ENCODE results near the gene SLC39A11. TPM values are rescaled to one million over a fixed set of nuclear protein-coding genes. Genes with fewer than 3 reads are reported as not detected.

SLC39A11 gene
- total RNA-seq, 1 experiment from 2014 or later, result 46.4 TPM

DNA sequence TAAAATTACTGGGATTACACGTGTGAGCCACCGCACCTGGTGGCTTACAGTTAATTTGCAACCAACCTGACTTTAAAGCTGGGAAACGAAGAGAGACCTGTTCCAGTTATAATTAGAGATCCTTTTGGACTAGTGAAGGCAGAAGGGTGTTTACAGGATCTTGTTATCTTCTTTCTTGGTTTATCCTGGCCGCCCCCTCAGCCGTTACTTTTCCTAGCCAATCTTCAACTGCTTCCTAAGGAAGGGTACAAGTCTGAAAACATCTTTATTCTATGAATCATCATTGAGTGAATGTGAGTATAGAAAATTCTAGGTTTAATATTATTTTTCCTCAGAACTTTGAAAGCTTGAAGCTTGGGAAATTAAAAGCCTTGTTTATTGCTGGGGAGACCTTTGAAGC is 286.5 kb downstream of the SLC39A11 start:
- Histone ChIP-seq H3K9me2 (ENCODE audit: insufficient read depth) (no peaks in the 10 kb centered on the region), H2AFZ (ENCODE audit: low read depth, low read length, poor library complexity, severe bottlenecking) (no peak overlapping the region), H4K20me1 (ENCODE audit: insufficient read depth) (no peaks in the 10 kb centered on the region), H3K27ac (ENCODE audit: low read depth, low read length) (no peak overlapping the region), H3K36me3 (ENCODE audit: control insufficient read depth in 1 of 2, insufficient read depth in 2 of 2, low read length in 2 of 2) (no peaks in the 10 kb centered on the region), H3K9ac (ENCODE audit: low read length) (no peak overlapping the region), H3K4me2 (ENCODE audit: low read length) (no peak overlapping the region), H3K79me2 (ENCODE audit: insufficient read depth, low read length) (no peaks in the 10 kb centered on the region), H3K4me1 (ENCODE audit: control insufficient read depth in 1 of 2, insufficient read depth in 2 of 2, low read length in 2 of 2) (no peaks in the 10 kb centered on the region), H3K9me3 (ENCODE audit: control insufficient read depth in 1 of 2, insufficient read depth in 1 of 2, low read depth in 1 of 2, low read length in 2 of 2) (peaks cover 0 to 3% of the 10 kb centered on the region in 2 experiments; a peak in 2 of 4 replicates), H3K27me3 (ENCODE audit: insufficient read depth, low read length) (no peaks in the 10 kb centered on the region), H3K4me3 (replicated peaks in 1 of 2; ENCODE audit: low read depth in 1 of 2, low read length in 2 of 2) (no peak overlapping the region)
- TF ChIP-seq FOSL1 (IDR thresholded peaks at IDR 0.05; ENCODE audit: low read depth) (no peak), CEBPB (IDR thresholded peaks at IDR 0.05; ENCODE audit: low read depth) (no peak), CTCF (IDR thresholded peaks at IDR 0.05 in 2 of 3, conservative IDR thresholded peaks at IDR 0.05 in 1 of 3; ENCODE audit: borderline replicate concordance in 1 of 3, insufficient read depth in 1 of 3, low read depth in 2 of 3, low read length in 2 of 3) (no peak)
- RAD21 ChIA-PET (ENCODE audit: low non-redundant PET in 1 of 2, low total read pairs in 2 of 2, uncharacterized antibody in 2 of 2, unreplicated experiment in 2 of 2), result interaction anchor here in 1 of 2 experiments (0.6 kb wide), 1 partner anchor 384 kb away, joined by 4 read pairs; no protein-coding TSS in a partner anchor
- POLR2A ChIA-PET, result no interaction called here
- no TSS peak for BruUV-seq (replicated peaks)
- no peak for ATAC-seq
- intact Hi-C loops (cut with micrococcal nuclease), result no loop called here
- CTCF ChIA-PET, result no interaction called here
- DNase-seq (ENCODE audit: low read depth, low spot score), result no peak

- no peaks in the 10 kb centered on the region for H4K20me1 ChIP-seq (ENCODE audit: insufficient read depth)
- H3K36me3 ChIP-seq (ENCODE audit: control insufficient read depth in 1 of 2, insufficient read depth in 2 of 2, low read length in 2 of 2), result no peaks in the 10 kb centered on the region
- H3K9me3 ChIP-seq (ENCODE audit: control insufficient read depth in 1 of 2, insufficient read depth in 1 of 2, low read depth in 1 of 2, low read length in 2 of 2), result no peaks in the 10 kb centered on the region; a peak in 1 of 4 replicates
- ATAC-seq, result no peak
- intact Hi-C loops (cut with micrococcal nuclease), result no loop called here
- no peak overlapping the region for H3K4me2 ChIP-seq (ENCODE audit: low read length)
- no peak overlapping the region for H2AFZ ChIP-seq (ENCODE audit: low read depth, low read length, poor library complexity, severe bottlenecking)
- H3K4me3 ChIP-seq (replicated peaks in 1 of 2; ENCODE audit: low read depth in 1 of 2, low read length in 2 of 2), result no peak overlapping the region
- H3K79me2 ChIP-seq (ENCODE audit: insufficient read depth, low read length), result no peaks in the 10 kb centered on the region
- H3K27me3 ChIP-seq (ENCODE audit: insufficient read depth, low read length), result no peaks in the 10 kb centered on the region
- H3K4me1 ChIP-seq (ENCODE audit: control insufficient read depth in 1 of 2, insufficient read depth in 2 of 2, low read length in 2 of 2), result no peaks in the 10 kb centered on the region
- TF ChIP-seq SP1 (IDR thresholded peaks at IDR 0.05; ENCODE audit: low read depth) (no peak), REST (IDR thresholded peaks at IDR 0.05; ENCODE audit: low read depth) (no peak), ZBTB33 (IDR thresholded peaks at IDR 0.05; ENCODE audit: extremely low read depth, insufficient replicate concordance, low read length) (no peak), EZH2 (IDR thresholded peaks at IDR 0.05) (no peak), SIN3A (IDR thresholded peaks at IDR 0.05; ENCODE audit: low read depth) (no peak), JUND (IDR thresholded peaks at IDR 0.05) (no peak), FOSL1 (IDR thresholded peaks at IDR 0.05; ENCODE audit: low read depth) (no peak)
- TF ChIP-seq, protein P1, sequence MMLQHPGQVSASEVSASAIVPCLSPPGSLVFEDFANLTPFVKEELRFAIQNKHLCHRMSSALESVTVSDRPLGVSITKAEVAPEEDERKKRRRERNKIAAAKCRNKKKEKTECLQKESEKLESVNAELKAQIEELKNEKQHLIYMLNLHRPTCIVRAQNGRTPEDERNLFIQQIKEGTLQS (IDR thresholded peaks at IDR 0.05), result no peak
- H3K27ac ChIP-seq (ENCODE audit: low read depth, low read length), result no peak overlapping the region
- POLR2A ChIA-PET, result no interaction called here
- H3K9me2 ChIP-seq (ENCODE audit: insufficient read depth), result no peaks in the 10 kb centered on the region
- CTCF ChIA-PET, result no interaction called here
- no TSS peak for BruUV-seq (replicated peaks)
- no peak overlapping the region for H3K9ac ChIP-seq (ENCODE audit: low read length)
- DNase-seq (ENCODE audit: low read depth, low spot score), result no peak
- RAD21 ChIA-PET (ENCODE audit: low non-redundant PET in 1 of 2, low total read pairs in 2 of 2, uncharacterized antibody in 2 of 2, unreplicated experiment in 2 of 2), result interaction anchor here in 1 of 2 experiments (0.6 kb wide), 1 partner anchor 385 kb away, joined by 4 read pairs; no protein-coding TSS in a partner anchor
Measured at GRCh38 chr17:72804949-72805707, 287.4 kb downstream of the SLC39A11 start.
